ENCODE data around the gene COMMD4.
A peak's percentile ranks its signal among the peaks of the same experiment; 100 is the strongest.

DNA sequence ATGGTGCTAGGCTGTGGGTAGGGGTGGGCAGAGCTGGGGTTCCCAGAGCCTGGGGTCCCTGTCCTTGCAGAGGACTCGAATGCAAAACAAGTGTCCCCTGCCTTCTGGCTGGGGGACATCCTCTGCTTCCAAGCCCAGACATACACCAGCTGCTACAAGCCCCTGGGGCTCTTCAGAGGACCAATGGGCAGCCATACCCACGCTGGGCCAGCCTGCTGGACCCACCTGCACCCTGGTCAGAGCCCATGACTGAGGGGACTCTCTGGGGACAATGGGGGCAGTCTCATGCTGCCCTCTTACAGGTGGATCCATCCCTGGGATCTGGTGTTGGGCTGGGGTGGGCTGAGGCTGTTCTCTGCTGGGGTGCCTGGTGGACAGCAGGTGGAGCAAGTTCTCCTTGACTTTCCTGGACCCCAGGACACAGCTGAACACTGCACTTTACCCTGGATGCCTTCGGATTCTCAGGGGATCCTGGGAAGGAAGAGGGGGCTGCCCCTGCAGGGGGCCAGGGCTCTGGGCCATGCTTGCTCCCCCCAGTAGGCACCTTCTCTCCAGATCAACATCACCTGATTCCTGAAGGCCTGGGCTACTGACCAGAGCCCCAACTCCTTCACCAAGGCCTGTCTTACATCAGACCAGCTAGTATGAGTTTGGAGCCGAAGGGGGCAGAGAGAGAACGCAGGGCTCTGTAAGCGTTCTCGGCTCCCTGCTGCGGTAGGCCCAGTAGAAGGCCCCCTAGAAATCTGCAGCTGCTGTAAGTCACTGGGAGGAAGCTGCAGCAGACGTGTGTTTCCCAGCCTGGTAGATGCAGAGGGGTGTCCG, 7.2 kb upstream of the COMMD4 start:
- TF ChIP-seq, protein P1, sequence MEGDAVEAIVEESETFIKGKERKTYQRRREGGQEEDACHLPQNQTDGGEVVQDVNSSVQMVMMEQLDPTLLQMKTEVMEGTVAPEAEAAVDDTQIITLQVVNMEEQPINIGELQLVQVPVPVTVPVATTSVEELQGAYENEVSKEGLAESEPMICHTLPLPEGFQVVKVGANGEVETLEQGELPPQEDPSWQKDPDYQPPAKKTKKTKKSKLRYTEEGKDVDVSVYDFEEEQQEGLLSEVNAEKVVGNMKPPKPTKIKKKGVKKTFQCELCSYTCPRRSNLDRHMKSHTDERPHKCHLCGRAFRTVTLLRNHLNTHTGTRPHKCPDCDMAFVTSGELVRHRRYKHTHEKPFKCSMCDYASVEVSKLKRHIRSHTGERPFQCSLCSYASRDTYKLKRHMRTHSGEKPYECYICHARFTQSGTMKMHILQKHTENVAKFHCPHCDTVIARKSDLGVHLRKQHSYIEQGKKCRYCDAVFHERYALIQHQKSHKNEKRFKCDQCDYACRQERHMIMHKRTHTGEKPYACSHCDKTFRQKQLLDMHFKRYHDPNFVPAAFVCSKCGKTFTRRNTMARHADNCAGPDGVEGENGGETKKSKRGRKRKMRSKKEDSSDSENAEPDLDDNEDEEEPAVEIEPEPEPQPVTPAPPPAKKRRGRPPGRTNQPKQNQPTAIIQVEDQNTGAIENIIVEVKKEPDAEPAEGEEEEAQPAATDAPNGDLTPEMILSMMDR (conservative IDR thresholded peaks at IDR 0.05; ENCODE audit: low read length) = 0 out of 2 replicates have a peak, but pooled peaks have one; percentile 8
- TF ChIP-seq EZH2phosphoT487 (IDR thresholded peaks at IDR 0.05; ENCODE audit: borderline replicate concordance, low read depth, low read length) = no peak

Data from OCI-LY7 (cell line).